ENCODE data around the gene RALGAPB.
"Not testable (repeated sequence)": the region's sequence is repeated elsewhere in the genome, so short reads cannot be mapped to it uniquely, and the experiment has no call there.

- TF ChIP-seq CTCF (tag by site-specific recombination; IDR thresholded peaks at IDR 0.05); YY1 (tag by site-specific recombination; IDR thresholded peaks at IDR 0.05); ZFP41 (tag by site-specific recombination; IDR thresholded peaks at IDR 0.05; ENCODE audit: borderline replicate concordance); REST (tag by site-specific recombination; IDR thresholded peaks at IDR 0.05); ZNF239 (tag by site-specific recombination; IDR thresholded peaks at IDR 0.05); ZNF843 (tag by site-specific recombination; IDR thresholded peaks at IDR 0.05); ZNF830 (tag by site-specific recombination; IDR thresholded peaks at IDR 0.05; ENCODE audit: low read depth); ZFHX2 (tag by site-specific recombination; conservative IDR thresholded peaks at IDR 0.05); ZNF48 (tag by site-specific recombination; IDR thresholded peaks at IDR 0.05); IKZF3 (tag by site-specific recombination; IDR thresholded peaks at IDR 0.05); ZNF18 (tag by site-specific recombination; IDR thresholded peaks at IDR 0.05): not testable (repeated sequence)
Observed at GRCh38 chr20:38461167-38461566, 11.5 kb upstream of the RALGAPB start.

Measured in HEK293 (cell line).